IMR-90 (cell line): ENCODE data around the gene BAIAP2. TPM values are rescaled to one million over a fixed set of nuclear protein-coding genes. Genes with fewer than 3 reads are reported as not detected.

Source experiments
- ATAC-seq: fragments of 200-7000 bp; cut with Tn5 transposase; 2 replicates; pipeline ENCODE4 v1.9.1; 2020; ENCODE audit warnings: low read depth, mild to moderate bottlenecking, moderate library complexity
- BruUV-seq: library from RNA; stranded (reverse); fragments of 400-500 nt; replicated peaks from 2 replicates; lab custom pipeline; 2021; lab: Mats Ljungman, UMichigan
- CTCF ChIA-PET: fragments of 300-600 bp; formaldehyde crosslinking; extraction: SDS; loops from one replicate; lab custom pipeline; 2021; ENCODE audit warnings: antibody characterized with exemption; lab: Yijun Ruan, JAX
- POLR2A ChIA-PET: fragments of 300-600 bp; sonication (Branson Sonifier 250); formaldehyde crosslinking; loops from one replicate; lab custom pipeline; 2022; ENCODE audit warnings: antibody characterized with exemption; ENCODE audit not compliant: unreplicated experiment; lab: Charles Lee
- DNase-seq: peaks from one replicate; pipeline ENCODE4 v3.0.0; 2013
- H2AFZ ChIP-seq: replicated peaks from 2 replicates; pipeline ENCODE3; 2013; ENCODE audit warnings: low read length, mild to moderate bottlenecking; ENCODE audit not compliant: poor library complexity
- H2AK5ac ChIP-seq: 2 replicates; pipeline ENCODE4 v1.6.1; 2013; ENCODE audit warnings: low read depth, low read length, inconsistent platforms
- H2AK9ac ChIP-seq: replicated peaks from 2 replicates; pipeline ENCODE3; 2013; ENCODE audit warnings: mild to moderate bottlenecking, low read depth, low read length, moderate library complexity; ENCODE audit not compliant: poor library complexity
- H2BK120ac ChIP-seq: 2 replicates; pipeline ENCODE4 v1.6.1; 2013; ENCODE audit warnings: low read depth, low read length, inconsistent platforms
- H2BK15ac ChIP-seq: 3 replicates; pipeline ENCODE4 v1.6.1; 2013; ENCODE audit warnings: low read depth, low read length, inconsistent platforms
- H2BK20ac ChIP-seq: 2 replicates; pipeline ENCODE4 v1.6.1; 2013; ENCODE audit warnings: low read depth, mild to moderate bottlenecking, inconsistent platforms, low read length, moderate library complexity
- H2BK5ac ChIP-seq: 2 replicates; pipeline ENCODE4 v1.6.1; 2013; ENCODE audit warnings: mild to moderate bottlenecking, low read depth, low read length, inconsistent platforms; ENCODE audit not compliant: poor library complexity, severe bottlenecking
- H3K14ac ChIP-seq: replicated peaks from 2 replicates; pipeline ENCODE4 v1.6.1; 2013; ENCODE audit warnings: low read depth, low read length, inconsistent platforms
- H3K18ac ChIP-seq: 2 replicates; pipeline ENCODE4 v1.6.1; 2013; ENCODE audit warnings: low read depth, low read length, control low read depth
- H3K23ac ChIP-seq: 2 replicates; pipeline ENCODE4 v1.6.1; 2013; ENCODE audit warnings: low read depth, low read length, inconsistent platforms
- H3K27ac ChIP-seq: 2 replicates; pipeline ENCODE4 v1.5.1; 2013; ENCODE audit warnings: mild to moderate bottlenecking, control low read depth, low read length; ENCODE audit not compliant: insufficient read depth
- H3K27me3 ChIP-seq: 2 replicates; pipeline ENCODE4 v1.6.1; 2013; ENCODE audit warnings: low read length; ENCODE audit not compliant: control insufficient read depth, insufficient read depth
- H3K36me3 ChIP-seq: 2 replicates; pipeline ENCODE4 v1.6.1; 2013; ENCODE audit warnings: low read length, mixed read lengths; ENCODE audit not compliant: control insufficient read depth, insufficient read depth
- H3K4ac ChIP-seq: 2 replicates; pipeline ENCODE4 v1.6.1; 2013; ENCODE audit warnings: low read depth, low read length, inconsistent platforms
- H3K4me1 ChIP-seq: 2 replicates; pipeline ENCODE4 v1.6.1; 2013; ENCODE audit warnings: low read length, mixed read lengths; ENCODE audit not compliant: control insufficient read depth, insufficient read depth
- H3K4me2 ChIP-seq: 2 replicates; pipeline ENCODE4 v1.6.1; 2013; ENCODE audit warnings: low read depth, mild to moderate bottlenecking, control low read depth, low read length, moderate library complexity
- H3K4me3 ChIP-seq: 2 replicates; pipeline ENCODE4 v1.5.1; 2013; ENCODE audit warnings: low read depth, mild to moderate bottlenecking, control low read depth, low read length, moderate library complexity; ENCODE audit not compliant: insufficient read depth
- H3K56ac ChIP-seq: 2 replicates; pipeline ENCODE4 v1.6.1; 2013; ENCODE audit warnings: low read length, inconsistent platforms; ENCODE audit not compliant: insufficient read depth; ENCODE audit errors: extremely low read depth
- H3K79me1 ChIP-seq, 2 experiments: 2 replicates each; pipeline ENCODE4 v1.6.1; 2013; ENCODE audit warnings: low read length in 2 of 2, inconsistent platforms in 1 of 2, low read depth in 1 of 2
- H3K9ac ChIP-seq: 2 replicates; pipeline ENCODE4 v1.6.1; 2013; ENCODE audit warnings: low read depth, low read length, control low read depth
- H3K9me1 ChIP-seq: 2 replicates; pipeline ENCODE4 v1.6.1; 2013; ENCODE audit warnings: low read length, inconsistent platforms; ENCODE audit not compliant: insufficient read depth
- H3K9me3 ChIP-seq: 2 replicates; pipeline ENCODE4 v1.6.1; 2013; ENCODE audit warnings: low read length; ENCODE audit not compliant: control insufficient read depth, insufficient read depth
- H4K20me1 ChIP-seq: 2 replicates; pipeline ENCODE4 v1.6.1; 2013; ENCODE audit warnings: low read length, inconsistent platforms; ENCODE audit not compliant: insufficient read depth
- H4K5ac ChIP-seq: 2 replicates; pipeline ENCODE4 v1.6.1; 2013; ENCODE audit warnings: mild to moderate bottlenecking, low read depth, low read length, control low read depth
- H4K8ac ChIP-seq, 2 experiments: 2 replicates each; pipeline ENCODE4 v1.6.1; 2013; ENCODE audit warnings: low read depth in 2 of 2, low read length in 2 of 2, control low read depth in 1 of 2, inconsistent platforms in 1 of 2
- H4K91ac ChIP-seq: 2 replicates; pipeline ENCODE4 v1.6.1; 2013; ENCODE audit warnings: low read depth, low read length, inconsistent platforms; ENCODE audit not compliant: insufficient read depth
- BHLHE40 ChIP-seq: fragments of 150-350 bp; IDR thresholded peaks from 2 replicates; pipeline ENCODE4 v1.6.1; 2016; ENCODE audit warnings: mild to moderate bottlenecking, low read depth, low read length
- CHD1 ChIP-seq: IDR thresholded peaks from 2 replicates; pipeline ENCODE4 v1.6.1; 2012; ENCODE audit warnings: low read depth, low read length, improper control_type of control experiment
- ELK1 ChIP-seq: fragments of 150-350 bp; IDR thresholded peaks from 2 replicates; pipeline ENCODE4 v1.6.1; 2016; ENCODE audit warnings: low read depth, mild to moderate bottlenecking, low read length, moderate library complexity, borderline replicate concordance
- MAFK ChIP-seq: IDR thresholded peaks from 2 replicates; pipeline ENCODE4 v1.6.1; 2012; ENCODE audit warnings: low read depth, low read length, improper control_type of control experiment
- POLR2A ChIP-seq: IDR thresholded peaks from 2 replicates; pipeline ENCODE4 v1.6.1; 2012; ENCODE audit warnings: mild to moderate bottlenecking, low read depth, low read length
- RAD21 ChIP-seq: IDR thresholded peaks from 2 replicates; pipeline ENCODE4 v1.6.1; 2012; ENCODE audit warnings: low read length, improper control_type of control experiment
- RCOR1 ChIP-seq: IDR thresholded peaks from 2 replicates; pipeline ENCODE4 v1.6.1; 2012; ENCODE audit warnings: mild to moderate bottlenecking, low read length, improper control_type of control experiment; ENCODE audit not compliant: insufficient replicate concordance
- WGBS, 2 experiments: methylation state at CpG; one replicate each; pipeline versions ENCODE4 v1.1.5 to v1.1.7; 2013; ENCODE audit warnings: missing lambda C conversion rate in 2 of 2; ENCODE audit not compliant: insufficient read length in 1 of 2; ENCODE audit errors: extremely low coverage in 2 of 2; 5-methylcytosine and 5-hydroxymethylcytosine counted together
- dilution Hi-C: fragments of 300-500 bp; cut with HindIII; formaldehyde crosslinking; loops from one replicate; pipeline ENCODE4 v1.14.3; 2018; ENCODE audit warnings: low sequenced_read_pairs; ENCODE audit not compliant: unreplicated experiment
- in situ Hi-C: fragments of 300-500 bp; cut with MboI; formaldehyde crosslinking; loops from 3 replicates; pipeline ENCODE4 v1.14.3; 2019; ENCODE audit warnings: low sequenced_read_pairs, inconsistent platforms, mixed read lengths
- intact Hi-C: fragments of 100-400 bp; cut with micrococcal nuclease; formaldehyde crosslinking; loops from 2 replicates; pipeline ENCODE4 v1.10.0; 2022
- polyA plus RNA-seq, 3 experiments: library from polyadenylated mRNA; depleted of rRNA; stranded (reverse); fragments of >200 nt; gene quantifications; 2 replicates each; pipeline ENCODE4 v1.2.3, GENCODE V29; 2012; ENCODE audit warnings: low replicate concordance in 1 of 3
- total RNA-seq: library from RNA; depleted of rRNA; stranded (reverse); fragments of >200 nt; gene quantifications from 2 replicates; pipeline ENCODE4 v1.2.3, GENCODE V29; 2012

BAIAP2 gene
- total and polyA plus RNA-seq, 2 of the 4 experiments (the other 2 are of a cell fraction), result 18.3 to 32.6 TPM

GRCh38 chr17:81123052-81124048, 88.4 kb downstream of the BAIAP2 start (continued):
- TF ChIP-seq CHD1 (no peak), BHLHE40 (no peak)

- H3K14ac ChIP-seq, result no peak overlapping the region
- H3K4me3 ChIP-seq, result no peak overlapping the region
- WGBS, 2 experiments, result 79% methylated on average over 4 of the region's 18 CpGs; no CpG with 5 or more reads in 1 of the 2 experiments
- intact Hi-C loops (no loop called here), in situ Hi-C loops (no loop called here), dilution Hi-C loops (no loop called here)
- peaks cover under 1% of the 10 kb centered on the region for H3K4me1 ChIP-seq
- H2BK20ac ChIP-seq, result no peak overlapping the region
- no peak overlapping the region for H4K91ac ChIP-seq
- no peak overlapping the region for H2BK5ac ChIP-seq
- H3K4ac ChIP-seq, result no peak overlapping the region
- no peak overlapping the region for H3K4me2 ChIP-seq
- no peak overlapping the region for H3K18ac ChIP-seq
- no peak overlapping the region for H4K8ac ChIP-seq
- no peak overlapping the region for H4K5ac ChIP-seq
- H3K23ac ChIP-seq, result no peak overlapping the region
- no peak overlapping the region for H2BK120ac ChIP-seq
- peaks cover 44% of the 10 kb centered on the region for H3K27me3 ChIP-seq
- H4K20me1 ChIP-seq, result no peaks in the 10 kb centered on the region
- no peaks in the 10 kb centered on the region for H3K9me3 ChIP-seq
- no peak for ATAC-seq
- DNase-seq, result no peak
- no peak overlapping the region for H2AFZ ChIP-seq
- no peak for TF ChIP-seq RAD21
- no peak for TF ChIP-seq RCOR1
- no peak for TF ChIP-seq ELK1
- no peak for TF ChIP-seq MAFK
- no peak for TF ChIP-seq POLR2A
- H2AK9ac ChIP-seq, result no peak overlapping the region
- H3K9ac ChIP-seq, result no peak overlapping the region
- H2AK5ac ChIP-seq, result no peak overlapping the region
- POLR2A ChIA-PET, result no interaction called here
- BruUV-seq, result no TSS peak
- H3K36me3 ChIP-seq, result no peaks in the 10 kb centered on the region
- H3K79me1 ChIP-seq, result no peaks in the 10 kb centered on the region
- CTCF ChIA-PET, result no interaction called here
- no peak overlapping the region for H2BK15ac ChIP-seq
- H3K56ac ChIP-seq, result no peak overlapping the region
- no peak overlapping the region for H3K27ac ChIP-seq
- no peaks in the 10 kb centered on the region for H3K9me1 ChIP-seq
Observed at GRCh38 chr17:81124377-81124776, 89.4 kb downstream of the BAIAP2 start.
